ENCODE data around the gene DGCR2. TPM values are rescaled to one million over a fixed set of nuclear protein-coding genes. Genes with fewer than 3 reads are reported as not detected.
A peak's percentile ranks its signal among the peaks of the same experiment; 100 is the strongest.

The DGCR2 gene
- total and polyA plus RNA-seq, 2 of the 4 experiments (the other 2 are of a cell fraction): 17.2 to 35.4 TPM

- H4K20me1 ChIP-seq (ENCODE audit: insufficient read depth, low read length): no peaks in the 10 kb centered on the region
- no peak overlapping the region for H2BK15ac ChIP-seq (ENCODE audit: low read depth, low read length)
- H3K4ac ChIP-seq (ENCODE audit: low read depth, low read length): no peak overlapping the region
- ATAC-seq (ENCODE audit: low read depth) (no peak), DNase-seq (no peak)
- no peak overlapping the region for H3K18ac ChIP-seq (ENCODE audit: low read depth, low read length)
- ChIA-PET POLR2A (ENCODE audit: unreplicated experiment) (no interaction called here), CTCF (no interaction called here)
- no peak overlapping the region for H2BK5ac ChIP-seq (ENCODE audit: low read depth, low read length, poor library complexity, severe bottlenecking)
- no peak overlapping the region for H3K27ac ChIP-seq (ENCODE audit: insufficient read depth, low read length)
- H2AK9ac ChIP-seq (replicated peaks; ENCODE audit: low read depth, low read length, poor library complexity): peak overlapping the region; percentile 52
- no TSS peak for BruUV-seq (replicated peaks)
- H2AK5ac ChIP-seq (ENCODE audit: low read depth, low read length): no peak overlapping the region
- no peak overlapping the region for H3K14ac ChIP-seq (replicated peaks; ENCODE audit: low read depth, low read length)
- in situ Hi-C loops (cut with MboI; ENCODE audit: low sequenced_read_pairs) (no loop called here), intact Hi-C loops (cut with micrococcal nuclease) (no loop called here), dilution Hi-C loops (cut with HindIII; ENCODE audit: low sequenced_read_pairs, unreplicated experiment) (no loop called here)
- H3K79me1 ChIP-seq (ENCODE audit: low read depth in 1 of 2, low read length in 2 of 2): no peaks in the 10 kb centered on the region
- H4K8ac ChIP-seq (ENCODE audit: low read depth in 2 of 2, low read length in 2 of 2): no peak overlapping the region
- H3K23ac ChIP-seq (ENCODE audit: low read depth, low read length): no peak overlapping the region
- WGBS, 2 experiments (ENCODE audit: extremely low coverage in 2 of 2, insufficient read length in 1 of 2): 45% methylated on average over 6 of the region's 10 CpGs; no CpG with 5 or more reads in 1 of the 2 experiments
- H3K9me1 ChIP-seq (ENCODE audit: insufficient read depth, low read length): no peaks in the 10 kb centered on the region; the same call in 1 of the 2 replicates
- H3K36me3 ChIP-seq (ENCODE audit: control insufficient read depth, insufficient read depth, low read length): no peaks in the 10 kb centered on the region
- peaks cover 5% of the 10 kb centered on the region; the same call in 1 of the 2 replicates for H3K9me3 ChIP-seq (ENCODE audit: control insufficient read depth, insufficient read depth, low read length)
- H3K4me2 ChIP-seq (ENCODE audit: low read depth, low read length): no peak overlapping the region
- no peak overlapping the region for H4K91ac ChIP-seq (ENCODE audit: insufficient read depth, low read depth, low read length)
- H2AFZ ChIP-seq (replicated peaks; ENCODE audit: low read length, poor library complexity): no peak overlapping the region
- peaks cover 59% of the 10 kb centered on the region for H3K27me3 ChIP-seq (ENCODE audit: control insufficient read depth, insufficient read depth, low read length)
- no peak overlapping the region for H2BK120ac ChIP-seq (ENCODE audit: low read depth, low read length)
- no peak for TF ChIP-seq POLR2A (IDR thresholded peaks at IDR 0.05; ENCODE audit: low read depth, low read length)
- TF ChIP-seq, protein P1, sequence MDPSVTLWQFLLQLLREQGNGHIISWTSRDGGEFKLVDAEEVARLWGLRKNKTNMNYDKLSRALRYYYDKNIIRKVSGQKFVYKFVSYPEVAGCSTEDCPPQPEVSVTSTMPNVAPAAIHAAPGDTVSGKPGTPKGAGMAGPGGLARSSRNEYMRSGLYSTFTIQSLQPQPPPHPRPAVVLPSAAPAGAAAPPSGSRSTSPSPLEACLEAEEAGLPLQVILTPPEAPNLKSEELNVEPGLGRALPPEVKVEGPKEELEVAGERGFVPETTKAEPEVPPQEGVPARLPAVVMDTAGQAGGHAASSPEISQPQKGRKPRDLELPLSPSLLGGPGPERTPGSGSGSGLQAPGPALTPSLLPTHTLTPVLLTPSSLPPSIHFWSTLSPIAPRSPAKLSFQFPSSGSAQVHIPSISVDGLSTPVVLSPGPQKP (IDR thresholded peaks at IDR 0.05; ENCODE audit: borderline replicate concordance, low read depth, low read length): no peak
- no peak for TF ChIP-seq FOS (IDR thresholded peaks at IDR 0.05; ENCODE audit: low read depth, low read length)
- no peak for TF ChIP-seq CEBPB (IDR thresholded peaks at IDR 0.05; ENCODE audit: low read depth, low read length)
- no peak for TF ChIP-seq MXI1 (IDR thresholded peaks at IDR 0.05; ENCODE audit: borderline replicate concordance, low read depth, low read length)
- no peak for TF ChIP-seq CHD1 (IDR thresholded peaks at IDR 0.05; ENCODE audit: low read depth, low read length)
- TF ChIP-seq MAFK (IDR thresholded peaks at IDR 0.05; ENCODE audit: low read depth, low read length): no peak
- no peak for TF ChIP-seq RAD21 (IDR thresholded peaks at IDR 0.05; ENCODE audit: low read length)
- no peak for TF ChIP-seq BHLHE40 (IDR thresholded peaks at IDR 0.05; ENCODE audit: low read depth, low read length)
- no peak for TF ChIP-seq RCOR1 (IDR thresholded peaks at IDR 0.05; ENCODE audit: insufficient replicate concordance, low read length)
- TF ChIP-seq SMC3 (IDR thresholded peaks at IDR 0.05; ENCODE audit: low read depth, low read length): no peak
- TF ChIP-seq NFE2L2 (IDR thresholded peaks at IDR 0.05; ENCODE audit: low read depth, low read length): no peak
- TF ChIP-seq USF2 (IDR thresholded peaks at IDR 0.05; ENCODE audit: low read depth, low read length): no peak
- no peak overlapping the region for H4K5ac ChIP-seq (ENCODE audit: low read depth, low read length)
- H2BK20ac ChIP-seq (ENCODE audit: low read depth, low read length): no peak overlapping the region
- no peak overlapping the region for H3K4me3 ChIP-seq (ENCODE audit: insufficient read depth, low read depth, low read length)
- no peak overlapping the region for H3K9ac ChIP-seq (ENCODE audit: low read depth, low read length)
- no peak overlapping the region for H3K56ac ChIP-seq (ENCODE audit: extremely low read depth, insufficient read depth, low read length)
- H3K4me1 ChIP-seq (ENCODE audit: control insufficient read depth, insufficient read depth, low read length): no peaks in the 10 kb centered on the region
Measured at GRCh38 chr22:19151329-19152191, 29.3 kb upstream of the DGCR2 start.

Measured in IMR-90 (cell line).